Cardiac muscle cell (in vitro differentiated cells and primary cell): ENCODE data around the gene CLDND1. TPM values are rescaled to one million over a fixed set of nuclear protein-coding genes. Genes with fewer than 3 reads are reported as not detected.
A peak's percentile ranks its signal among the peaks of the same experiment; 100 is the strongest.

Experiments
- DNase-seq, 2 donors: peaks; one replicate each; pipeline versions ENCODE4 v3.0.0 to v3.0.0-alpha.2; 2010 to 2017; ENCODE audit warnings: low read depth in 1 of 2, low spot score in 1 of 2
- H3K27ac ChIP-seq: fragments of 200-600 bp; sonication (generic); 2 replicates; pipeline ENCODE4 v1.5.1; 2016
- H3K27me3 ChIP-seq: fragments of 200-600 bp; sonication (generic); 2 replicates; pipeline ENCODE4 v1.6.0; 2016; ENCODE audit warnings: control low read depth
- H3K36me3 ChIP-seq: fragments of 200-600 bp; sonication (generic); 2 replicates; pipeline ENCODE4 v1.5.1; 2016; ENCODE audit warnings: control low read depth
- H3K4me1 ChIP-seq: fragments of 200-600 bp; sonication (generic); 2 replicates; pipeline ENCODE4 v1.8.1; 2017; ENCODE audit warnings: low read depth, mild to moderate bottlenecking, mixed run types
- H3K4me3 ChIP-seq: fragments of 200-600 bp; sonication (generic); 2 replicates; pipeline ENCODE4 v1.5.1; 2016; ENCODE audit warnings: mild to moderate bottlenecking
- H3K9me3 ChIP-seq: fragments of 200-600 bp; sonication (generic); 2 replicates; pipeline ENCODE4 v1.5.1; 2017; ENCODE audit warnings: low read depth, mild to moderate bottlenecking, control low read depth
- polyA plus RNA-seq: library from polyadenylated mRNA; unstranded; fragments of >200 nt; fragmentation: Nextera tagmentation; extraction: Ambion mirVana; gene quantifications from 2 replicates; pipeline ENCODE4 v1.2.1, GENCODE V29; 2016
- total RNA-seq: library from RNA; depleted of rRNA; stranded (reverse); fragments of >200 nt; gene quantifications from 2 replicates; pipeline ENCODE4 v1.2.3, GENCODE V29; 2016
- TF ChIP-seq, protein P1 (sequence below): IDR thresholded peaks from 2 replicates; pipeline ENCODE4 v1.5.1; 2012; ENCODE audit warnings: low read depth, mild to moderate bottlenecking, low read length

Gene CLDND1
- total and polyA plus RNA-seq, 2 experiments from 2014 or later, result 59.6 to 70.1 TPM

DNA sequence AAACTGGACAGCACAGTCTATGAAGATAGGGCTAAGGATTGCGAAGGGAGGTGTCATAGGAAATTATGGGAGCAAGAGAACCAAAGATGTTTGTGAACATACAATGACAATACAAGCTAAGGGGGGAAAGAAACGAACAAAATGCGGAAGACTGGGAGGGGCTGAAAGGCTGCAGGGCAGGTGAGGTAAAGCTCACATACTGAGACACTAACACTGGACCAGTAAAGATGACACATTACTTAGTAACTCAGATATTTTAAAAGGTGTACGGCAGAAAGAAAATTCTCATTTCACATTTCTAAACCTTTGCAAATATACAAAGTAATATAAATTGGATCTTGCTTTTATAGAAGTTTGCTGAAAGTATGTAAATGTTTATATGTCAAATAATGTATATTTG, 10.1 kb downstream of the CLDND1 start:
- Histone ChIP-seq H3K9me3 (no peaks in the 10 kb centered on the region), H3K4me3 (no peak overlapping the region), H3K27ac (no peak overlapping the region), H3K4me1 (peaks cover 8% of the 10 kb centered on the region), H3K27me3 (no peaks in the 10 kb centered on the region), H3K36me3 (peaks cover 14% of the 10 kb centered on the region)
- TF ChIP-seq, protein P1, sequence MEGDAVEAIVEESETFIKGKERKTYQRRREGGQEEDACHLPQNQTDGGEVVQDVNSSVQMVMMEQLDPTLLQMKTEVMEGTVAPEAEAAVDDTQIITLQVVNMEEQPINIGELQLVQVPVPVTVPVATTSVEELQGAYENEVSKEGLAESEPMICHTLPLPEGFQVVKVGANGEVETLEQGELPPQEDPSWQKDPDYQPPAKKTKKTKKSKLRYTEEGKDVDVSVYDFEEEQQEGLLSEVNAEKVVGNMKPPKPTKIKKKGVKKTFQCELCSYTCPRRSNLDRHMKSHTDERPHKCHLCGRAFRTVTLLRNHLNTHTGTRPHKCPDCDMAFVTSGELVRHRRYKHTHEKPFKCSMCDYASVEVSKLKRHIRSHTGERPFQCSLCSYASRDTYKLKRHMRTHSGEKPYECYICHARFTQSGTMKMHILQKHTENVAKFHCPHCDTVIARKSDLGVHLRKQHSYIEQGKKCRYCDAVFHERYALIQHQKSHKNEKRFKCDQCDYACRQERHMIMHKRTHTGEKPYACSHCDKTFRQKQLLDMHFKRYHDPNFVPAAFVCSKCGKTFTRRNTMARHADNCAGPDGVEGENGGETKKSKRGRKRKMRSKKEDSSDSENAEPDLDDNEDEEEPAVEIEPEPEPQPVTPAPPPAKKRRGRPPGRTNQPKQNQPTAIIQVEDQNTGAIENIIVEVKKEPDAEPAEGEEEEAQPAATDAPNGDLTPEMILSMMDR, result no peak
- DNase-seq, result no peak

DNA sequence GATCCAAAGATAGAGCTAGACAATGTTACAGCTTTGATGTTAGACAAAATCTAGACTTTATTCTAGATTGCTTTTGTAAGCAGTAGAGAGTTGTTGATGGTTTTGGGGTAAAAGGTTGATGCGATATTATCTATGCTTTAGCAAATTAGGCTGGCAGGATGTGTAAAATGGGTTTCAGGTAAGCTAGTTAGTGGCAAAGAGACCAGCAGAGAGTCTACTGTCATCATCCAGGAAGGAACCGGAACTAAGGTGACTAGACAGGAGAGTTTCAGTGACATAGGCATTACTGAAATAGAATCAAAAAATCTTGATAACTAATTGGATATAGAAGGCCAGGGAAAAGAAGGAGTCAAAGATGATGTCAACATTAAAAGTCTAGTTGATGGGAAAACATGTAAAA, 14.1 kb downstream of the CLDND1 start:
- TF ChIP-seq, protein P1, result no peak
- DNase-seq, result no peak
- Histone ChIP-seq H3K4me1 (no peaks in the 10 kb centered on the region), H3K4me3 (no peak overlapping the region), H3K36me3 (no peaks in the 10 kb centered on the region), H3K9me3 (no peaks in the 10 kb centered on the region), H3K27ac (no peak overlapping the region), H3K27me3 (no peaks in the 10 kb centered on the region)

DNA sequence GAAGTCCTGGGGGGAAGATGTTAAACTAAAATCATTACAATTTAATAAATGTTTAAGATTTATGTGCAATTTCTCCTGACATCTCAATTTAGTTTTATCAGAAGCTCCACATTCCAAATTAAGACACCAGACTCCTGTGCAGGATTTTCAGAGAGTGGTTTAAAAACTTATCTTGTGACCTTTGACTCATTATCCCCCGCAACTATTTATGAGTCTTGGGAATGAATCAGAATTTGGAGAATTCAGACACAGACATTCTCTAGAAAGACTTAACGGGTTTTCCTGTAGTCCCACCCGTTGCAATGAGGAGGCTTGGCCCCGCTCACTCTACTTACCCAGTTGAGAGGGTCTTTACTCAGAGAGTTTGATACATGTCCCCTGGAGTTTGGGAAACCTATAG, 18.2 kb downstream of the CLDND1 start:
- Histone ChIP-seq H3K9me3 (no peaks in the 10 kb centered on the region), H3K27me3 (no peaks in the 10 kb centered on the region), H3K36me3 (no peaks in the 10 kb centered on the region), H3K4me1 (no peaks in the 10 kb centered on the region), H3K27ac (no peak overlapping the region), H3K4me3 (no peak overlapping the region)
- DNase-seq, result peak in 1 of 2 donors; percentile 38
- TF ChIP-seq, protein P1, result no peak

DNA sequence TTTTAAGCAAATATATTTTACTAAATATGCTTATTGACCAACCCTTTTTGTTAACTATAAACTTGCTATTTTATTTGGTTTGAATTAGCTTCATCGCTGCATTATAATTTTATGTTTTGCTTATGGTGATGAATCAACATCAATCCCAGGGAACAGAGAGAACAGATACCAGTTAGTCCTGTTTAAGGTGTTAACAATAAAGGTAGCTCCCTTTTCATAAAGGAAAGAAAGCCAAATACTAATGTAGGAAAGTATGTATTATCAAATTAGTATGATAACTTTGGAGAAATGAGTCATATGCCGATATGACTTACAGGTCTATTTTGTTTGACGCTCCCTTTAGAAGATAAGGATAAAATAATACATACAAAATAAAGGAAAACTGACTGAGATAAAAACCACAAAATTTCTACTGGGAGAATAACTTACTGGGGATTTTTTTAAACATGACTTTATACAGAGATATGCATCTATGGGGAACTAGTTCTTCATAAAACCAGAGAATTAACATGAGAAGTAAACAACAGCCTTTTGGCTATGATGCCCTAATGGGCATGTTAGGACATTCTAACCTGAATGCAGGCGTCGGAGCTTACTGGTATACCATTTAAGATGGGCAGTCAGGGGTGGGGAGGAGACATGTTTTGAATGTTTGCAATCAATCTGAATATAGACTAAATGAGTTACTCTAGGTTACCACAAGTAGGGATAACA, 20.7 kb downstream of the CLDND1 start:
- no peaks in the 10 kb centered on the region for H3K36me3 ChIP-seq
- H3K27me3 ChIP-seq, result no peaks in the 10 kb centered on the region
- H3K9me3 ChIP-seq, result no peaks in the 10 kb centered on the region
- TF ChIP-seq, protein P1, result no peak
- H3K27ac ChIP-seq, result no peak overlapping the region
- H3K4me3 ChIP-seq, result no peak overlapping the region
- H3K4me1 ChIP-seq, result no peaks in the 10 kb centered on the region
- no peak for DNase-seq

DNA sequence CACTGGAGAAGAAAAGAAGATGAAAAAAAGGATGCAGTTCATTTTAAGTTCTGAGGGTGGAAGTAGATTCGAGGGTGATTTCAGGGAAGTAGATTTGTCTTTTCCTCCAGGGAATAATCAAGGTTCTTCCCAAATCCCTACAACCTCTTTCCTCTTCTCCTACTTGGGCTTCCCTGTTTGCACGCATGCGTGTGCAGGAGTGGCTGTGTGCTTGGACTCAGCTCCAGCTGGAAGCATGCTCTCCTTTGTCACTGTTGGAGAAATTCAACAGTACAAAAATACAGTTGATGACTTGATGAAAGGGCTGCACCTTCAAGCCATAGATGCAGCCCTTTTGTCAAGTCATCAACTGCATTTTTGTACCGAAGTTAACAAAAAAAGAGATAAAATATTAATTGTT, 21.4 kb downstream of the CLDND1 start:
- Histone ChIP-seq H3K27ac (no peak overlapping the region), H3K36me3 (no peaks in the 10 kb centered on the region)

More for the DNA sequence above, 21.4 kb downstream of the CLDND1 start:
- TF ChIP-seq, protein P1, result no peak
- Histone ChIP-seq H3K27me3 (no peaks in the 10 kb centered on the region), H3K4me3 (no peak overlapping the region), H3K9me3 (no peaks in the 10 kb centered on the region), H3K4me1 (no peaks in the 10 kb centered on the region)
- DNase-seq, result no peak
